ENCODE results near the gene ATP9A. TPM values are rescaled to one million over a fixed set of nuclear protein-coding genes. Genes with fewer than 3 reads are reported as not detected.
A peak's percentile ranks its signal among the peaks of the same experiment; 100 is the strongest.

The ATP9A gene
- total RNA-seq, 1 donor from 2014 or later, result 88.1 TPM

GRCh38 chr20:51715856-51716185 is 52.4 kb downstream of the ATP9A start:
- no peaks in the 10 kb centered on the region for H3K9me3 Mint-ChIP-seq (ENCODE audit: low read depth)
- no peaks in the 10 kb centered on the region for H3K27me3 Mint-ChIP-seq
- H3K4me1 Mint-ChIP-seq (ENCODE audit: low read depth), result peaks cover 29% of the 10 kb centered on the region
- H3K36me3 Mint-ChIP-seq (ENCODE audit: insufficient read depth), result peaks cover 10% of the 10 kb centered on the region
- no peak for DNase-seq (ENCODE audit: low spot score, unreplicated experiment)
- no peak overlapping the region for H3K4me3 Mint-ChIP-seq (ENCODE audit: low read depth)
- TF ChIP-seq CTCF (IDR thresholded peaks at IDR 0.05; ENCODE audit: unreplicated experiment), result no peak
- H3K27ac Mint-ChIP-seq, result peak overlapping the region; percentile 86

GRCh38 chr20:51715163-51715855 is 52.9 kb downstream of the ATP9A start:
- Mint-ChIP-seq H3K36me3 (ENCODE audit: insufficient read depth) (peaks cover 10% of the 10 kb centered on the region), H3K4me3 (ENCODE audit: low read depth) (no peak overlapping the region), H3K27me3 (no peaks in the 10 kb centered on the region), H3K4me1 (ENCODE audit: low read depth) (peaks cover 31% of the 10 kb centered on the region), H3K27ac (peak overlapping the region; percentile 86), H3K9me3 (ENCODE audit: low read depth) (no peaks in the 10 kb centered on the region)
- DNase-seq (ENCODE audit: low spot score, unreplicated experiment), result no peak
- TF ChIP-seq CTCF (IDR thresholded peaks at IDR 0.05; ENCODE audit: unreplicated experiment), result no peak

- no peak overlapping the region for H3K27ac Mint-ChIP-seq
- no peak overlapping the region for H3K4me3 Mint-ChIP-seq (ENCODE audit: low read depth)
- TF ChIP-seq CTCF (IDR thresholded peaks at IDR 0.05; ENCODE audit: unreplicated experiment), result no peak
- peaks cover 11% of the 10 kb centered on the region for H3K36me3 Mint-ChIP-seq (ENCODE audit: insufficient read depth)
- H3K27me3 Mint-ChIP-seq, result no peaks in the 10 kb centered on the region
- no peak for DNase-seq (ENCODE audit: low spot score, unreplicated experiment)
- no peaks in the 10 kb centered on the region for H3K9me3 Mint-ChIP-seq (ENCODE audit: low read depth)
- peaks cover 33% of the 10 kb centered on the region for H3K4me1 Mint-ChIP-seq (ENCODE audit: low read depth)
These were observed 55.0 kb downstream of the ATP9A start for GRCh38 chr20:51713213-51713598.

- TF ChIP-seq CTCF (IDR thresholded peaks at IDR 0.05; ENCODE audit: unreplicated experiment), result peak; percentile 55
- no peak for DNase-seq (ENCODE audit: low spot score, unreplicated experiment)
- Mint-ChIP-seq H3K4me3 (ENCODE audit: low read depth) (no peak overlapping the region), H3K4me1 (ENCODE audit: low read depth) (peaks cover 33% of the 10 kb centered on the region), H3K27ac (peak overlapping the region; percentile 30), H3K9me3 (ENCODE audit: low read depth) (no peaks in the 10 kb centered on the region), H3K27me3 (no peaks in the 10 kb centered on the region), H3K36me3 (ENCODE audit: insufficient read depth) (peaks cover 7% of the 10 kb centered on the region)
These were observed 55.5 kb downstream of the ATP9A start for GRCh38 chr20:51712501-51713212.

GRCh38 chr20:51711426-51711825 is 56.8 kb downstream of the ATP9A start:
- Mint-ChIP-seq H3K4me3 (ENCODE audit: low read depth) (no peak overlapping the region), H3K27ac (no peak overlapping the region), H3K4me1 (ENCODE audit: low read depth) (peaks cover 40% of the 10 kb centered on the region), H3K9me3 (ENCODE audit: low read depth) (no peaks in the 10 kb centered on the region), H3K36me3 (ENCODE audit: insufficient read depth) (peaks cover 11% of the 10 kb centered on the region), H3K27me3 (no peaks in the 10 kb centered on the region)
- TF ChIP-seq CTCF (IDR thresholded peaks at IDR 0.05; ENCODE audit: unreplicated experiment), result no peak
- no peak for DNase-seq (ENCODE audit: low spot score, unreplicated experiment)

Data from progenitor cell of endocrine pancreas (in vitro differentiated cells).